BJ (cell line): ENCODE results near the gene KCNJ16. TPM values are rescaled to one million over a fixed set of nuclear protein-coding genes. Genes with fewer than 3 reads are reported as not detected.

ENCODE experiments used
- CTCF ChIA-PET: fragments of 350-600 bp; formaldehyde crosslinking; extraction: SDS; loops from one replicate; lab custom pipeline; 2021; ENCODE audit warnings: antibody characterized with exemption, inconsistent platforms; lab: Yijun Ruan, JAX
- POLR2A ChIA-PET: fragments of 300-600 bp; sonication (Branson Sonifier 250); formaldehyde crosslinking; extraction: SDS; loops from one replicate; lab custom pipeline; 2021; ENCODE audit warnings: antibody characterized with exemption; lab: Charles Lee
- DNase-seq: peaks from one replicate; pipeline ENCODE4 v3.0.0-alpha.2; 2011; ENCODE audit warnings: low read depth
- H3K27me3 ChIP-seq: 2 replicates; pipeline ENCODE4 v1.6.0; 2011; ENCODE audit warnings: low read length; ENCODE audit not compliant: control insufficient read depth, insufficient read depth
- H3K36me3 ChIP-seq: 2 replicates; pipeline ENCODE4 v1.5.1; 2011; ENCODE audit warnings: low read length; ENCODE audit not compliant: control insufficient read depth, insufficient read depth
- H3K4me3 ChIP-seq: 2 replicates; pipeline ENCODE4 v1.5.1; 2011; ENCODE audit warnings: low read depth, mild to moderate bottlenecking, control low read depth, low read length
- CTCF ChIP-seq: IDR thresholded peaks from 2 replicates; pipeline ENCODE4 v1.5.1; 2011; ENCODE audit warnings: low read depth, mild to moderate bottlenecking, control low read depth, inconsistent platforms, low read length, moderate library complexity; ENCODE audit not compliant: insufficient read depth
- polyA plus RNA-seq: library from polyadenylated mRNA; depleted of rRNA; stranded (reverse); fragments of >200 nt; gene quantifications from 2 replicates; pipeline ENCODE4 v1.2.3, GENCODE V29; 2011

Gene KCNJ16
- polyA plus RNA-seq, 1 experiment = not detected

DNA sequence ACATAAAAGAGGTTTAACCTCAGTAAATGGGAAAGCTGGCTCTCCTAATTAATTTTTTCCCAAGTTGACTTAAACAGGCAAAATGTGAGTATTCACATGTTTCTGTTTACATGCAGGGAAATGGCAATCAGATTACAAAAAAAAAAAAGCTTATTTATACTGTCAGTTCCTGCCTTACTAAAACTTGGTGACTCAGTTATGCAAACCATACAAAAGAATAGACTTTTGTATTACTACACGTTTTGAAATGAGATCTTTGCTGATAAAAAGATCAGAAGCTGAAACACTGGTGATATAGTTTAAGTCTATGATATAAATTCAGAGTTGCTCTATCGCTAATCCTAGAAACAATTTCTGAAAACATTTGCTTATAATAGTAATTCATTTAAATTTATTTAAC is 85.0 kb downstream of the KCNJ16 start:
- ChIA-PET POLR2A (no interaction called here), CTCF (interaction anchor here (1.4 to 2.1 kb wide), 2 partner anchors 8 to 553 kb away, joined by 7 to 9 read pairs; no protein-coding TSS in a partner anchor)
- no peaks in the 10 kb centered on the region for H3K36me3 ChIP-seq
- H3K27me3 ChIP-seq = 0 out of 2 replicates have a peak, but pooled peaks cover 1% of the 10 kb centered on the region
- no peak overlapping the region for H3K4me3 ChIP-seq
- TF ChIP-seq CTCF = no peak
- no peak for DNase-seq

GRCh38 chr17:70161519-70161918 is 86.5 kb downstream of the KCNJ16 start:
- no peak for DNase-seq
- Histone ChIP-seq H3K4me3 (no peak overlapping the region), H3K36me3 (no peaks in the 10 kb centered on the region), H3K27me3 (peaks cover 1% of the 10 kb centered on the region; the same call in 1 of the 2 replicates)
- no peak for TF ChIP-seq CTCF
- CTCF ChIA-PET = no interaction called here
- POLR2A ChIA-PET = no interaction called here

- POLR2A ChIA-PET = no interaction called here
Observed at GRCh38 chr17:70165383-70165782, 90.4 kb downstream of the KCNJ16 start.

GRCh38 chr17:70166615-70167014 is 91.6 kb downstream of the KCNJ16 start:
- no peak for TF ChIP-seq CTCF

More at GRCh38 chr17:70165383-70165782, 90.4 kb downstream of the KCNJ16 start:
- Histone ChIP-seq H3K27me3 (no peaks in the 10 kb centered on the region; the same call in 1 of the 2 replicates), H3K4me3 (no peak overlapping the region), H3K36me3 (no peaks in the 10 kb centered on the region)
- CTCF ChIA-PET = interaction anchor here (1.0 to 1.3 kb wide), 2 partner anchors 21 to 558 kb away, joined by 3 read pairs; no protein-coding TSS in a partner anchor
- no peak for DNase-seq
- TF ChIP-seq CTCF = no peak

GRCh38 chr17:70168044-70168976 is 93.3 kb downstream of the KCNJ16 start:
- Histone ChIP-seq H3K4me3 (peak overlapping the region; percentile 49), H3K36me3 (no peaks in the 10 kb centered on the region), H3K27me3 (no peaks in the 10 kb centered on the region; the same call in 1 of the 2 replicates)
- ChIA-PET CTCF (interaction anchor here (0.6 to 2.6 kb wide), 5 partner anchors 9 to 561 kb away, joined by 3 to 10 read pairs (median 4); no protein-coding TSS in a partner anchor), POLR2A (no interaction called here)
- peak; percentile 25 for DNase-seq
- TF ChIP-seq CTCF = peak; percentile 78

More at GRCh38 chr17:70166615-70167014, 91.6 kb downstream of the KCNJ16 start:
- DNase-seq = no peak
- Histone ChIP-seq H3K4me3 (no peak overlapping the region), H3K36me3 (no peaks in the 10 kb centered on the region), H3K27me3 (no peaks in the 10 kb centered on the region; the same call in 1 of the 2 replicates)
- ChIA-PET CTCF (interaction anchor here (1.2 to 2.6 kb wide), 2 partner anchors 9 to 560 kb away, joined by 4 to 10 read pairs; no protein-coding TSS in a partner anchor), POLR2A (no interaction called here)
